B cell (primary cell): ENCODE measurements around the gene POLR2C.

Source experiments
- CTCF ChIP-seq: fragments of 200-600 bp; IDR thresholded peaks from one replicate; pipeline ENCODE4 v1.8.0; 2022; ENCODE audit warnings: antibody characterized with exemption, mild to moderate bottlenecking
- EZH2 ChIP-seq: IDR thresholded peaks from 2 replicates; pipeline ENCODE4 v1.6.1; 2012; ENCODE audit warnings: borderline replicate concordance, low read depth, mild to moderate bottlenecking, moderate library complexity, low read length; ENCODE audit not compliant: insufficient read depth, poor library complexity, severe bottlenecking

DNA sequence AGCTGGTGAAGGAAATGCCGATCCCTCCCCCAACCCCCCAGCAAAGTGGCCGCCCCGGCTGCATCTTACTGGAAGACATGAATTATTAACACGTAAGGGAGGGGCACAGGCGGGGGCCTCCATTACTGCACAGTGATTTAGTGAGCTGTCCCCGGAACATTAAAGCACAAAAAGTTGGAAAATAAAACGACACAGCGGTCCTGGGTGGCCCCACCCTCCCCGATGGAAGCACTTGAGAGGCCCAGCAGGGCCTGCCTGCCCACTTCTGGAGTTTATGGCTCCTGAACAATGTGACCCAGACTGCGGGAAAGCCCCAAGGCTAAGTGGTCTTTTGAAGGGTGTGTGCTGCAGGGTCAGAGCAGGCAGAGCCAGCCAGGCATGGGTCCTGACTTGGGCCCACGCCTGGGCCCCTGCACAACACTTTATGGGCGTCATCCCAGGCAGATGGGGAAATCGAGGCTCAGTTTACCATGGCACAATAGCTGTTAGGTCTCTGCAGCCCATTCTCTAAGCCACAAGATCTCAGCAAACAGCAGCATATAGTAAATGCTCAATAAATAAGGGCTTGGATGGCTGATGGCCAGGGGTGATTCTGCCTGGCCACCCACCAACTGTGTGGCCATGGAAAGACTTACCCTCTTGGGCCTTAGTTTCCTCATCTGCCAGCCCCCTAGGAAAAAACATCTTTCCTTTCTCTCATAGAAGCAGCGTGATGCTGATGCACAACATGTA lies 51.1 kb downstream of the POLR2C start:
- TF ChIP-seq CTCF = no peak
- TF ChIP-seq EZH2 = no peak
